Muscle of back (tissue), 11 donors: ENCODE measurements around the gene DOCK8. TPM values are rescaled to one million over a fixed set of nuclear protein-coding genes. Genes with fewer than 3 reads are reported as not detected.

Experiments
- DNase-seq, 3 donors: peaks; one replicate each; pipeline versions ENCODE4 v3.0.0 to v3.0.0-alpha.2; 2013
- polyA plus RNA-seq, 10 donors: library from polyadenylated mRNA; unstranded; fragments of 120-200 nt; gene quantifications; one replicate each; pipeline ENCODE4 v1.2.1, GENCODE V29; 2013; ENCODE audit not compliant: insufficient read length in 10 of 10

Gene DOCK8
- polyA plus RNA-seq, 10 donors, result 5.4 to 11.2 (median 7.6) TPM

GRCh38 chr9:306907-307306 lies 92.2 kb downstream of the DOCK8 start:
- DNase-seq, result no peak

GRCh38 chr9:311841-312240 lies 97.2 kb downstream of the DOCK8 start:
- DNase-seq, result no peak

- DNase-seq, result no peak
These were observed 98.1 kb downstream of the DOCK8 start for GRCh38 chr9:312596-313320.

GRCh38 chr9:316382-316965 lies 101.8 kb downstream of the DOCK8 start:
- no peak for DNase-seq

- no peak for DNase-seq
These were observed 104.0 kb downstream of the DOCK8 start for GRCh38 chr9:318646-319045.

GRCh38 chr9:324971-325370 lies 110.3 kb downstream of the DOCK8 start:
- DNase-seq, result no peak

GRCh38 chr9:326667-327066 lies 112.0 kb downstream of the DOCK8 start:
- DNase-seq, result no peak

GRCh38 chr9:328453-328852 lies 113.8 kb downstream of the DOCK8 start:
- no peak for DNase-seq

- no peak for DNase-seq
These were observed 116.5 kb downstream of the DOCK8 start for GRCh38 chr9:331197-331596.

GRCh38 chr9:335373-335772 lies 120.7 kb downstream of the DOCK8 start:
- DNase-seq, result no peak

- DNase-seq, result no peak
These were observed 121.4 kb downstream of the DOCK8 start for GRCh38 chr9:336039-336438.

GRCh38 chr9:338602-339001 lies 123.9 kb downstream of the DOCK8 start:
- no peak for DNase-seq

- no peak for DNase-seq
These were observed 127.2 kb downstream of the DOCK8 start for GRCh38 chr9:341634-342421.

- DNase-seq, result no peak
These were observed 129.1 kb downstream of the DOCK8 start for GRCh38 chr9:343773-344172.

GRCh38 chr9:346111-346571 lies 131.5 kb downstream of the DOCK8 start:
- peak; percentile 54 to 74 (median 64) for DNase-seq

GRCh38 chr9:347667-348292 lies 133.1 kb downstream of the DOCK8 start:
- peak in 2 of 3 donors; percentile 39 to 72 for DNase-seq

GRCh38 chr9:350384-350783 lies 135.7 kb downstream of the DOCK8 start:
- DNase-seq, result no peak

GRCh38 chr9:351916-352315 lies 137.3 kb downstream of the DOCK8 start:
- DNase-seq, result no peak

GRCh38 chr9:353077-353476 lies 138.4 kb downstream of the DOCK8 start:
- DNase-seq, result no peak

GRCh38 chr9:354453-354852 lies 139.8 kb downstream of the DOCK8 start:
- no peak for DNase-seq

- no peak for DNase-seq
These were observed 142.9 kb downstream of the DOCK8 start for GRCh38 chr9:357560-357959.

- no peak for DNase-seq
These were observed 148.1 kb downstream of the DOCK8 start for GRCh38 chr9:362561-363273.
